GM12892 (cell line): ENCODE data around the gene MEX3C.

Source experiments
- POLR2A ChIP-seq: IDR thresholded peaks from 2 replicates; pipeline ENCODE4 v1.6.1; 2011; ENCODE audit warnings: low read depth, low read length, control low read depth
- POLR2AphosphoS5 ChIP-seq: IDR thresholded peaks from 2 replicates; pipeline ENCODE4 v1.6.1; 2011; ENCODE audit warnings: low read depth, low read length, control low read depth
- TAF1 ChIP-seq: IDR thresholded peaks from 2 replicates; pipeline ENCODE4 v1.6.1; 2011; ENCODE audit warnings: low read depth, mild to moderate bottlenecking, control low read depth, low read length, borderline replicate concordance

DNA sequence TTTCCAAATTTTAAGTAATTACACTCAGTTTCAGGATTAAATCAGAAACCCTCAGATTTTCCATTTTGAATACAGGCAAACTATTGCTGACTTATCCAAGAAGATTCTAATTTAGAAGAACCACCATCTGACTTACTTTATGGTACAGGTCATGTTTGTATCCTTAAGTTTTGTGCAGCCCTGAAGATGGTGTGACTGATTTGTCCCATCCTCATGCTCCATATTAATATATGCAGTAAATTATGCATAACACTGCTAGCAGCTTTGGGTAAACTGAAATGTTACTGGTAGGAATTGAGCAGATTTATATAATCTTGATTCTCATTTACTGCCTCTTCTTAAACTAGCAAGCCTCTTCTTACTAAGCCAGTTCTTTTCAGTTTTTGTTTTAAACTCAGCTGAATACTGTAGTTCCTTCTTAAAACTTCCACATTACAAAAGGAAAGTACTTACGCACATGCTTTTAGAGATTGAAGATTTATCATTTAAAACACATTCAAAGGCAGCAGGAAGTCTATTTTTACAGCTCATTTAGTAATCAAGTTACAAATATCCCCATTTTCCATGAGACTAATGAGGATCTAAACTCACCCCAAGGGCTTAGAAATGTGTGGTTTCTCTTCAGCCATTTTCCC is 25.7 kb downstream of the MEX3C start:
- TF ChIP-seq TAF1 (no peak), POLR2AphosphoS5 (no peak), POLR2A (no peak)
